OCI-LY1 (cell line): ENCODE data around the gene INPP5A.

Source experiments
- H2AFZ ChIP-seq: fragments of 200-600 bp; sonication (generic), shearing (Covaris generic); 2 replicates; pipeline ENCODE4 v1.6.0; 2014; ENCODE audit warnings: antibody characterized with exemption, mild to moderate bottlenecking, low read length
- H3F3A ChIP-seq: fragments of 200-600 bp; sonication (generic), shearing (Covaris generic); 2 replicates; pipeline ENCODE4 v1.6.0; 2014; ENCODE audit warnings: mild to moderate bottlenecking, antibody characterized with exemption, low read length, moderate library complexity; ENCODE audit not compliant: insufficient read depth
- H3K27ac ChIP-seq: fragments of 200-600 bp; sonication (generic); 2 replicates; pipeline ENCODE4 v1.5.1; 2014; ENCODE audit warnings: low read length, mixed run types, mild to moderate bottlenecking, low read depth; ENCODE audit not compliant: poor library complexity, severe bottlenecking
- H3K27me3 ChIP-seq: fragments of 200-600 bp; sonication (generic); 2 replicates; pipeline ENCODE4 v1.6.0; 2014; ENCODE audit warnings: antibody characterized with exemption, mild to moderate bottlenecking, low read length, moderate library complexity; ENCODE audit not compliant: insufficient read depth
- H3K36me3 ChIP-seq: fragments of 200-600 bp; sonication (generic); 2 replicates; pipeline ENCODE4 v1.6.1; 2014; ENCODE audit warnings: mild to moderate bottlenecking, antibody characterized with exemption, low read length, moderate library complexity, mixed read lengths; ENCODE audit not compliant: insufficient read depth
- H3K4me1 ChIP-seq: fragments of 200-600 bp; sonication (generic); 2 replicates; pipeline ENCODE4 v1.5.1; 2014; ENCODE audit warnings: mild to moderate bottlenecking, low read length, moderate library complexity; ENCODE audit not compliant: insufficient read depth, severe bottlenecking
- H3K4me2 ChIP-seq: fragments of 200-600 bp; sonication (generic), shearing (Covaris generic); 2 replicates; pipeline ENCODE4 v1.6.1; 2014; ENCODE audit warnings: low read length
- H3K4me3 ChIP-seq: fragments of 200-600 bp; sonication (generic); 2 replicates; pipeline ENCODE4 v1.5.1; 2014; ENCODE audit warnings: low read length, low read depth, mild to moderate bottlenecking, mixed read lengths; ENCODE audit not compliant: poor library complexity, severe bottlenecking
- H3K79me2 ChIP-seq: fragments of 200-600 bp; shearing (Covaris generic); 2 replicates; pipeline ENCODE4 v1.6.1; 2016; ENCODE audit warnings: mixed run types, low read length, mixed read lengths; ENCODE audit not compliant: insufficient read depth
- H3K9ac ChIP-seq: fragments of 200-600 bp; sonication (generic), shearing (Covaris generic); 2 replicates; pipeline ENCODE4 v1.6.1; 2014; ENCODE audit warnings: mild to moderate bottlenecking, low read length, mixed read lengths
- H3K9me2 ChIP-seq: fragments of 200-600 bp; sonication (generic), shearing (Covaris generic); 2 replicates; pipeline ENCODE4 v1.6.1; 2014; ENCODE audit warnings: low read depth, mild to moderate bottlenecking, low read length, mixed read lengths
- H3K9me3 ChIP-seq: fragments of 200-600 bp; shearing (Covaris generic); 2 replicates; pipeline ENCODE4 v1.6.1; 2014; ENCODE audit warnings: low read length, mixed read lengths
- H4K20me1 ChIP-seq: fragments of 200-600 bp; sonication (generic), shearing (Covaris generic); 2 replicates; pipeline ENCODE4 v1.6.0; 2016; ENCODE audit warnings: mild to moderate bottlenecking, low read length; ENCODE audit not compliant: insufficient read depth
- EZH2 ChIP-seq: fragments of 200-600 bp; sonication (generic), shearing (Covaris generic); IDR thresholded peaks from 2 replicates; pipeline ENCODE4 v1.8.0; 2017; ENCODE audit warnings: borderline replicate concordance, mixed run types, mild to moderate bottlenecking, antibody characterized with exemption, low read length, moderate library complexity, mixed read lengths
- TF ChIP-seq, protein P1 (sequence below): fragments of 200-600 bp; sonication (generic), shearing (Covaris generic); IDR thresholded peaks from 2 replicates; pipeline ENCODE4 v1.5.1; 2017; ENCODE audit warnings: mild to moderate bottlenecking, antibody characterized with exemption, low read length, moderate library complexity, mixed read lengths

The INPP5A gene

DNA sequence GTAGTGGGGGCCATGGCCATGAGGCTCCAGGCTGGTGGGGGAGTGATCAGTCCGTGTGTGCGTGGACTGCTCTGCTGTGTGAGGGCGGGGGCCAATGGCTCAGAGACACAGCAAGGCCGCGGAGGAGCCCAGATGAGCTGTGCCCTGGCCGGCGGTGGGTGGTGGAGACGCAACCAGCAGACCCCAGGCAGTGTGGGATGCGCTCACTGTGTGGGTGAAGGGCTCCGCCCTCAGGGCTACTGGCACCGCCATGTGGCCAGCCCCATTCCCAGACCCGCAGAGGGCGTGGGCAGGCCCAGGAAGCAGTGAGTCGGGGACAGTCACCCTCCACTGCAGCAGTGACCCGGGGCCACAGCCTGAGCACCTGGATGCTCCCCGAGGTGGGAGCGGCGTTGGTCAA, 239.2 kb downstream of the INPP5A start:
- Histone ChIP-seq H3K4me3 (no peak overlapping the region), H3K9me2 (no peaks in the 10 kb centered on the region), H4K20me1 (no peaks in the 10 kb centered on the region), H2AFZ (no peak overlapping the region), H3K36me3 (no peaks in the 10 kb centered on the region), H3K9me3 (no peaks in the 10 kb centered on the region), H3F3A (no peaks in the 10 kb centered on the region), H3K9ac (no peak overlapping the region), H3K27ac (no peak overlapping the region), H3K4me2 (no peak overlapping the region), H3K27me3 (no peaks in the 10 kb centered on the region), H3K79me2 (no peaks in the 10 kb centered on the region), H3K4me1 (no peaks in the 10 kb centered on the region)
- TF ChIP-seq, protein P1, sequence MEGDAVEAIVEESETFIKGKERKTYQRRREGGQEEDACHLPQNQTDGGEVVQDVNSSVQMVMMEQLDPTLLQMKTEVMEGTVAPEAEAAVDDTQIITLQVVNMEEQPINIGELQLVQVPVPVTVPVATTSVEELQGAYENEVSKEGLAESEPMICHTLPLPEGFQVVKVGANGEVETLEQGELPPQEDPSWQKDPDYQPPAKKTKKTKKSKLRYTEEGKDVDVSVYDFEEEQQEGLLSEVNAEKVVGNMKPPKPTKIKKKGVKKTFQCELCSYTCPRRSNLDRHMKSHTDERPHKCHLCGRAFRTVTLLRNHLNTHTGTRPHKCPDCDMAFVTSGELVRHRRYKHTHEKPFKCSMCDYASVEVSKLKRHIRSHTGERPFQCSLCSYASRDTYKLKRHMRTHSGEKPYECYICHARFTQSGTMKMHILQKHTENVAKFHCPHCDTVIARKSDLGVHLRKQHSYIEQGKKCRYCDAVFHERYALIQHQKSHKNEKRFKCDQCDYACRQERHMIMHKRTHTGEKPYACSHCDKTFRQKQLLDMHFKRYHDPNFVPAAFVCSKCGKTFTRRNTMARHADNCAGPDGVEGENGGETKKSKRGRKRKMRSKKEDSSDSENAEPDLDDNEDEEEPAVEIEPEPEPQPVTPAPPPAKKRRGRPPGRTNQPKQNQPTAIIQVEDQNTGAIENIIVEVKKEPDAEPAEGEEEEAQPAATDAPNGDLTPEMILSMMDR: no peak
- no peak for TF ChIP-seq EZH2

DNA sequence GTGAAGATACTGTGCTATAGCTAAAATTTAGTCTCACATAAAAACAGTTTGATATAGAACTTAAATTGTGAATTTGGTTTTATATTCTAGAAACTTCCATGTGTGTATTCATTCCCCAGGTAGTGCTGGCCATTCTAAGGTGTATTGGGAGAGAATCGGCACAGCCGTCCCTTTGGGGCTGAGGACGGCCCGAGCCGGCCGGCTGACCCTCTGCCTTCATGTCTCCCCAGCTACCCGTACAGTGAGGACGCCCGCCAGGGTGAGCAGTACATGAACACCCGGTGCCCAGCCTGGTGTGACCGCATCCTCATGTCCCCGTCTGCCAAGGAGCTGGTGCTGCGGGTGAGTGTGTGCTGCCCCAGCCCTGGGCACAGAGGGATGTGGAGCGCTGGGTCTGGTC, 239.9 kb downstream of the INPP5A start:
- no peaks in the 10 kb centered on the region for H3K27me3 ChIP-seq
- no peak overlapping the region for H2AFZ ChIP-seq
- H3K9ac ChIP-seq: no peak overlapping the region
- no peak overlapping the region for H3K4me3 ChIP-seq
- H3K27ac ChIP-seq: no peak overlapping the region
- H3F3A ChIP-seq: no peaks in the 10 kb centered on the region
- no peaks in the 10 kb centered on the region for H3K36me3 ChIP-seq
- no peak overlapping the region for H3K4me2 ChIP-seq
- TF ChIP-seq, protein P1: no peak
- TF ChIP-seq EZH2: no peak
- no peaks in the 10 kb centered on the region for H3K9me2 ChIP-seq
- H4K20me1 ChIP-seq: no peaks in the 10 kb centered on the region
- H3K79me2 ChIP-seq: no peaks in the 10 kb centered on the region
- H3K4me1 ChIP-seq: no peaks in the 10 kb centered on the region
- no peaks in the 10 kb centered on the region for H3K9me3 ChIP-seq

DNA sequence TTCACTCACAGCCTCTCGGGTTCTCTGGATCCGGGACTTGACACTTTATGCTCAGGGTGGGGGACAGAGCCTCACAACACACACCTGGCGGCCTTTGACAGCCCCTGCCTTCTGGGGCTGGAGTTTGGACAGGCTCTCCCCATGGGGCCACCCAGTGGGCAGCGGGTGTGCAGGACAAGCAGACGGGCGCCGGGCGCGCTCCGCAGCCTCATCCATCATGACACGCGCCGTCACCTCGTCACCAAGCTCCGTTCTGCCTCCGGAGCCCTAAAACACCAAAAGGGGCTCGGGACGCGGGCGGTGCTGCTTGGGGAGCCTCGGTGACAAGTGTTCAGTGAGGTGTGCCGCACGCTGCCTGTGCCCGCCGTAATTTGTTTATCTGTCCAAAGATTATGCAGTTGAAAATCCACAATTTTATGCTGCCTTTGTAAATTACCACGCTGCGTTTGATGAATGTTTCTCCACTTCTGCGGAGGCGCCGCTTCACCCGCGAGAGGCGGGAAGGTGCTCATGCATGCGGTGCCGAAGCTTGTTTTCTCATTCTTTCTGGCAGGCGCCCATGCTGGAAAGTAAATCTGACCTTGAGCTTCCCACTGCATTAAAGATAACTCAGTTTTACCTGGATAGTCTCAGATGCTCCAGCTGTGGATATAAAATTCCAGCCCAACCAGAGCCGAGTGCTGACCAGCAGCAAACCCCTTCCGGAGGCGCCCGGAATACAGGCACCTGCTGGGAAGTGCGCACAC, 242.1 kb downstream of the INPP5A start:
- Histone ChIP-seq H3F3A (no peaks in the 10 kb centered on the region), H3K27me3 (no peaks in the 10 kb centered on the region), H3K4me3 (no peak overlapping the region), H3K9ac (no peak overlapping the region), H3K79me2 (no peaks in the 10 kb centered on the region), H3K27ac (no peak overlapping the region), H3K36me3 (no peaks in the 10 kb centered on the region), H3K4me1 (no peaks in the 10 kb centered on the region), H3K9me3 (no peaks in the 10 kb centered on the region), H3K4me2 (no peak overlapping the region), H3K9me2 (no peaks in the 10 kb centered on the region), H4K20me1 (no peaks in the 10 kb centered on the region), H2AFZ (no peak overlapping the region)
- TF ChIP-seq, protein P1: no peak
- TF ChIP-seq EZH2: no peak
